Endometrial microvascular endothelial cells (primary cell): ENCODE data around the gene TMEM37. TPM values are rescaled to one million over a fixed set of nuclear protein-coding genes. Genes with fewer than 3 reads are reported as not detected.

ENCODE experiments used
- in situ Hi-C: cut with HindIII; loops from 2 replicates; pipeline ENCODE4 v1.10.0; 2017; ENCODE audit warnings: low sequenced_read_pairs, low pct_unique_long_range_greater_than_20kb; ENCODE audit errors: inconsistent ontology term
- total RNA-seq: library from RNA; depleted of rRNA; stranded (reverse); fragments of >200 nt; gene quantifications from one replicate; pipeline ENCODE4 v1.2.3, GENCODE V29; 2015; ENCODE audit errors: inconsistent ontology term

The TMEM37 gene
- total RNA-seq, 1 donor from 2014 or later = 0.74 TPM

- in situ Hi-C loops = loop anchor here (10.0 kb wide), 1 partner anchor 59 kb away; no protein-coding TSS in a partner anchor
These were observed 16.0 kb upstream of the TMEM37 start for GRCh38 chr2:119415630-119416029.

- in situ Hi-C loops = loop anchor here (10.0 kb wide), 1 partner anchor 58 kb away; no protein-coding TSS in a partner anchor
These were observed 15.2 kb upstream of the TMEM37 start for GRCh38 chr2:119416299-119416923.

GRCh38 chr2:119417908-119418307, 13.7 kb upstream of the TMEM37 start:
- in situ Hi-C loops = loop anchor here (10.0 kb wide), 1 partner anchor 57 kb away; no protein-coding TSS in a partner anchor

GRCh38 chr2:119419065-119419464, 12.6 kb upstream of the TMEM37 start:
- in situ Hi-C loops = loop anchor here (10.0 kb wide), 1 partner anchor 56 kb away; no protein-coding TSS in a partner anchor

GRCh38 chr2:119419803-119420508, 11.7 kb upstream of the TMEM37 start:
- in situ Hi-C loops = loop anchor here (10.0 kb wide), 1 partner anchor 55 kb away; no protein-coding TSS in a partner anchor

GRCh38 chr2:119421304-119421703, 10.3 kb upstream of the TMEM37 start:
- in situ Hi-C loops = no loop called here

- in situ Hi-C loops = no loop called here
These were observed 9.9 kb upstream of the TMEM37 start for GRCh38 chr2:119421741-119422140.

- in situ Hi-C loops = no loop called here
These were observed 9.1 kb upstream of the TMEM37 start for GRCh38 chr2:119422360-119423107.

- in situ Hi-C loops = no loop called here
These were observed 8.6 kb upstream of the TMEM37 start for GRCh38 chr2:119423108-119423444.

- in situ Hi-C loops = no loop called here
These were observed 7.8 kb upstream of the TMEM37 start for GRCh38 chr2:119423811-119424210.

- in situ Hi-C loops = no loop called here
These were observed 7.2 kb upstream of the TMEM37 start for GRCh38 chr2:119424284-119425118.

GRCh38 chr2:119425119-119425405, 6.6 kb upstream of the TMEM37 start:
- in situ Hi-C loops = no loop called here

- in situ Hi-C loops = no loop called here
These were observed 5.8 kb upstream of the TMEM37 start for GRCh38 chr2:119425620-119426395.

GRCh38 chr2:119426396-119426675, 5.3 kb upstream of the TMEM37 start:
- in situ Hi-C loops = no loop called here

- in situ Hi-C loops = no loop called here
These were observed 4.8 kb upstream of the TMEM37 start for GRCh38 chr2:119426801-119427395.

GRCh38 chr2:119427756-119428155, 3.9 kb upstream of the TMEM37 start:
- in situ Hi-C loops = no loop called here

- in situ Hi-C loops = no loop called here
These were observed 3.0 kb upstream of the TMEM37 start for GRCh38 chr2:119428488-119429224.
